Ovary (tissue), 3 donors: ENCODE results near the gene ST14.

Experiments
- CTCF ChIP-seq, 3 donors: fragments of 450-650 bp in 2 of 3; fragments of 200-600 bp in 1 of 3; IDR thresholded peaks; one replicate each; pipeline versions ENCODE4 v1.5.1 to v1.8.0; 2016 to 2022; ENCODE audit warnings: antibody characterized with exemption in 3 of 3, mild to moderate bottlenecking in 1 of 3
- POLR2A ChIP-seq: fragments of 450-650 bp; IDR thresholded peaks from one replicate; pipeline ENCODE4 v1.6.1; 2017; ENCODE audit warnings: antibody characterized with exemption, mild to moderate bottlenecking, moderate library complexity
- donor health status: DM: no; HTN: no; CAD: no.

- TF ChIP-seq CTCF (IDR thresholded peaks at IDR 0.05) (no peak), POLR2A (no peak)
Measured at GRCh38 chr11:130123414-130124040, 36.1 kb upstream of the ST14 start.
